Activated naive CD4-positive, alpha-beta T cell treated with anti-CD3 and anti-CD28 coated beads, Interleukin-2, amount 50 U/mL, for 24 hours (primary cell): ENCODE results near the gene APOBEC3B.
"Not testable (repeated sequence)": the region's sequence is repeated elsewhere in the genome, so short reads cannot be mapped to it uniquely, and the experiment has no call there.

Source experiments
- H3K27ac Mint-ChIP-seq: one replicate; pipeline ENCODE4 v1.8.0; 2021; ENCODE audit warnings: mild to moderate bottlenecking, mixed read lengths
- H3K27me3 Mint-ChIP-seq: one replicate; pipeline ENCODE4 v1.8.0; 2021; ENCODE audit warnings: mixed read lengths
- H3K36me3 Mint-ChIP-seq: one replicate; pipeline ENCODE4 v1.8.0; 2021; ENCODE audit warnings: mixed read lengths
- H3K4me1 Mint-ChIP-seq: one replicate; pipeline ENCODE4 v1.8.0; 2021; ENCODE audit warnings: mixed read lengths
- H3K4me3 Mint-ChIP-seq: one replicate; pipeline ENCODE4 v1.8.0; 2021; ENCODE audit warnings: mild to moderate bottlenecking, mixed read lengths
- H3K9me3 Mint-ChIP-seq: one replicate; pipeline ENCODE4 v1.8.0; 2021; ENCODE audit warnings: mixed read lengths

Gene APOBEC3B

DNA sequence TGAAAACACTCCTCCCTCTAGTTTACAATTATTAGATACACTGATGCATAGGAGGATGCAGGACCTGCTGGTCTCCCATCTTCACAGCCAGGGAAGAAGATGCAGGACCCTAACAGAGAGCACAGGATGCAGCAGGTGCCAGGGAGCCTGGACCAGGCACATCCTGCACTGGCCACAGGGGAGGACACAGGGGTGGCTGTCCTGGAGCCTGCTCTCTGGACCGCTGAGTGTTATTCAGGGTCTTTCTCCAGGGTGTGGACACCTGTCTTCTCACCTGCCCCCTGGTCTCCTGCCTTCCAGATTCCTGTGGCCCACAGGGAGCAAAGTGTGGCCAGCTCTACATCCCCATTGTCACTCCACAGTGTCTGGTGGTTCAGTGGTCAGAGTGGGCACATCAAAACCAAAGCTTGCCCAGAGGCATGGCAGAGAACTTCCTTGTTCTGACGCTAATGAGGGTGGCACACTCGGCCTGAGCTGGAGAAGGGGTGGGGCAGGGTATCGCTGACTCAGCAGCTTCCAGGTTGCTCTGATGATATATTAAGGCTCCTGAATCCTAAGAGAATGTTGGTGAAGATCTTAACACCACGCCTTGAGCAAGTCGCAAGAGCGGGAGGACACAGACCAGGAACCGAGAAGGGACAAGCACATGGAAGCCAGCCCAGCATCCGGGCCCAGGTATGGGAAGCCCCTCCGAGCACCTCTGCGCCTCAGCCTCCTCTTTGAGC lies 24.9 kb upstream of the APOBEC3B start, which contains the start of gene APOBEC3A:
Gene APOBEC3A (plus strand): TSS at position 564 of the 725 bp plus-strand sequence. CDS start 83 bp downstream, at position 647.
- Mint-ChIP-seq H3K4me3 (no peak within 1 kb of the TSS), H3K27ac (no peak within 1 kb of the TSS), H3K4me1 (peaks cover 12% of the 10 kb centered on the region), H3K9me3 (no peaks in the 10 kb centered on the region), H3K27me3 (no peaks in the 10 kb centered on the region), H3K36me3 (no peaks in the 10 kb centered on the region)

GRCh38 chr22:38957808-38958650 lies 24.1 kb upstream of the APOBEC3B start:
- no peaks in the 10 kb centered on the region for H3K9me3 Mint-ChIP-seq
- H3K4me1 Mint-ChIP-seq: peaks cover 6% of the 10 kb centered on the region
- H3K4me3 Mint-ChIP-seq: no peak overlapping the region
- no peak overlapping the region for H3K27ac Mint-ChIP-seq
- H3K36me3 Mint-ChIP-seq: no peaks in the 10 kb centered on the region
- no peaks in the 10 kb centered on the region for H3K27me3 Mint-ChIP-seq

DNA sequence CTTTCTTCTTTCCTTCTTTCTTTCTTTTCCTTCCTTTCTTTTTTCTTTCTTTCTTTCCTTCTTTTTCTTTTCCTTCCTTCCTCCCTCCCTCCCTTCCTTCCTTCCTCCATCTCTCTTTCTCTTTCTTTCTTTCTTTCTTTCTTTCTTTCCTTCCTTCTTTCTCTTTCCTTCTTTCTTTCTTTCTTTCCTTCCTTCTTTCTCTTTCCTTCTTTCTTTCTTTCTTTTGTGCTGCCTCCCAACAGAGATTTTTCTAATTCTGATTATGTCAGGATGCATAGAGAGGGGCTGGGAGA lies 23.6 kb upstream of the APOBEC3B start:
- H3K9me3 Mint-ChIP-seq, H3K36me3 Mint-ChIP-seq, H3K4me1 Mint-ChIP-seq, H3K27me3 Mint-ChIP-seq, H3K4me3 Mint-ChIP-seq: not testable (repeated sequence)
- H3K27ac Mint-ChIP-seq: peak overlapping the region; percentile 94

DNA sequence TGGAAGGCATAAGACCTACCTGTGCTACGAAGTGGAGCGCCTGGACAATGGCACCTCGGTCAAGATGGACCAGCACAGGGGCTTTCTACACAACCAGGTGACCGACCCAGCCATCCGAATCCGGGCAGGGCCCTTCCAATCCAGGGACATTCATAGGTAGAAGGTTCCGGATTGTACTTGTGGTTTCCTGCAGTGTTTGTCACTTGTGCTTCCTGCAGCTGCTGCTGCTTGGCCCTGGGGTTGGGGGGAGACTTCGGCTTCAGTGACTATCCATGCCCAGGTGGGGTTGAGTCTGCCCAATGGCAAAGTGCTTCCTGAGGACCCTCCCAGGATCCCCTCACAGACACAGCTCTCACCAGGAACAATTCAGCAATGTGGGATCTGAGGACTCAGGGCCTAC lies 22.6 kb upstream of the APOBEC3B start:
- H3K9me3 Mint-ChIP-seq: no peaks in the 10 kb centered on the region
- no peaks in the 10 kb centered on the region for H3K27me3 Mint-ChIP-seq
- no peaks in the 10 kb centered on the region for H3K4me1 Mint-ChIP-seq
- H3K36me3 Mint-ChIP-seq: no peaks in the 10 kb centered on the region
- H3K4me3 Mint-ChIP-seq: no peak overlapping the region
- no peak overlapping the region for H3K27ac Mint-ChIP-seq

GRCh38 chr22:38960673-38961072 lies 21.5 kb upstream of the APOBEC3B start:
- H3K27ac Mint-ChIP-seq, H3K4me1 Mint-ChIP-seq, H3K4me3 Mint-ChIP-seq, H3K9me3 Mint-ChIP-seq, H3K27me3 Mint-ChIP-seq, H3K36me3 Mint-ChIP-seq: not testable (repeated sequence)

DNA sequence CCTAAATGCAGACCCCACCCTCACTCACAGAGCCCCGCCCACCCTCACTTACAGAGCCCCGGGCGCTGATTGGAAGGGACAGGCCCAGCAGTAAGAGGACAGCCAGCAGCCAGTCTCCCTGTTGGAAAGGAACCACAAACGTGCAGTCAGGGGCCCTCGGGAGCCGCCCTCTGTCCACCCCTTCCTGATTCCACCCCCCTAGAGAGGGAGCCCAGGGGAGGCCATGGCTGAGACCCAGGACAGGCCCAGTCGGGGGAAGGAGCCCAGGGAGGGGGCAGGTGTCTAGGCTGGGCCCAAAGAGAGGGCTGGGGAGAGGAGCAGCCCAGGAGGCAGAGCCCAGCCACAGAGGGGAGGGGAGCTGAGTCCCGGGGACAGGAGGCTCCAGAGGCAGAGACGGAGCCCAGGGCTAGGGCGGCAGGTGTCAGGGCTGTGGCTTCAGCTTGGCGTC lies 18.8 kb upstream of the APOBEC3B start:
- not testable (repeated sequence) for H3K27me3 Mint-ChIP-seq, H3K9me3 Mint-ChIP-seq, H3K36me3 Mint-ChIP-seq, H3K27ac Mint-ChIP-seq, H3K4me3 Mint-ChIP-seq, H3K4me1 Mint-ChIP-seq

DNA sequence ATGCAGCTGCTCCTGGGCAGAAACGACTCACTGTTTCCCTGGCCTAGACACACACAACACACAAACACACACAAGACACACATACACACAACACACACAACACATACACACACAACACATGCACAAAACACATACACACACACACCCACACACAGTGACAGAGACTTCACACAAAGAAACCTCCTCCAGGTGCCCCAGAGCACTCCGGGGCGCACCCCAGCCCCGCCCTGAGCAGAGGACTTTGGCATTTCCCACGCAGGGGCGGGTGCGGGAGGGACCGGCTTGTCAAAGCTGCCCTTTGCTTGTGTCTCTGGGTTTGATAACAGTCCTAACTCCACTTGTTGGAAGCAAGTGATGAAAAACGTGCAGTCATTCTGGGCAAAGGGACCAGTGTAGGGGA lies 18.3 kb upstream of the APOBEC3B start:
- no peak overlapping the region for H3K27ac Mint-ChIP-seq
- H3K4me1 Mint-ChIP-seq: no peaks in the 10 kb centered on the region
- H3K36me3 Mint-ChIP-seq: no peaks in the 10 kb centered on the region
- H3K4me3 Mint-ChIP-seq: no peak overlapping the region
- H3K9me3 Mint-ChIP-seq: no peaks in the 10 kb centered on the region
- no peaks in the 10 kb centered on the region for H3K27me3 Mint-ChIP-seq

DNA sequence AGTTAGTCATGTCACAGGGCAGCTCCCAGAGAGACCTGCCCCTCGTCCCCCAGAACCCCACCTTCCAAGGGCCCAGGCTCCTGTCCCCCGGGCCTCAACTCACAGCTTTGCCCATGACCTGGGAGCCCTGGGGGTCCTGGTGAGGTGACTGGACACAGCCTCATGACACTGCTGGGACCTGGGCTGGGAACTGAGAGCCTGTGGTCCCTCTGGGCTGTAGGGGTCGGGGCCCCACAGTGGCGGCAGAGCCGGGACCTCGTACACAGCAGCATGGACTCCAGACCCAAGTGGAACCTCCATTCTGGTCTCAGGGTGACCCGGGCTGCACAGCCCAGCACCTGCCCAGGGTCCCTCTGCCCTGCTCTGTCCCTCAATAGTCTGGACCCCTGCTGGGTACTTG lies 17.8 kb upstream of the APOBEC3B start:
- Mint-ChIP-seq H3K4me3 (no peak overlapping the region), H3K4me1 (no peaks in the 10 kb centered on the region), H3K27me3 (no peaks in the 10 kb centered on the region), H3K9me3 (no peaks in the 10 kb centered on the region), H3K27ac (no peak overlapping the region), H3K36me3 (no peaks in the 10 kb centered on the region)

DNA sequence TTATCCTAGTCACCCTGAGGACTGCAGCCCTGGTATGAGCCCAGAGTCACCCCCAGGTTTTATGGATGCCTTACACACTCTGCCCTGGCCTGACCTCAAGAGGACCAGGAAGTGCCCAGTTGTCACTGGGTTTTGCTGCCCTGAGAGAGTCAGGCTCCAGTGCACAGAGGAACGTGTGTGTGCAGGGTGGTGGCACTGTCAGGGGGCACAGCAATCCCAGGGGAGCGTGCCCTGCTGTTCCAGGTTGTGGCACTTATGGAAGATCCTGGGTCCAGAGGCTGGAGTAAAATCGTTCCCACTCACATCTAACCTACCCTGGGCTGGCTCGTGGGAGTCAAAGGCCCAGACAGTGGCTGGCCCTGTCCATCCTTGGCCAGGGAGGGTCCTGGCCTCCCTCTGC lies 17.2 kb upstream of the APOBEC3B start:
- H3K27ac Mint-ChIP-seq: no peak overlapping the region
- no peaks in the 10 kb centered on the region for H3K4me1 Mint-ChIP-seq
- no peaks in the 10 kb centered on the region for H3K27me3 Mint-ChIP-seq
- H3K4me3 Mint-ChIP-seq: no peak overlapping the region
- no peaks in the 10 kb centered on the region for H3K9me3 Mint-ChIP-seq
- H3K36me3 Mint-ChIP-seq: no peaks in the 10 kb centered on the region

- Mint-ChIP-seq H3K4me1 (no peaks in the 10 kb centered on the region), H3K4me3 (no peak overlapping the region), H3K27ac (no peak overlapping the region), H3K27me3 (no peaks in the 10 kb centered on the region), H3K9me3 (no peaks in the 10 kb centered on the region), H3K36me3 (no peaks in the 10 kb centered on the region)
These were observed 16.4 kb upstream of the APOBEC3B start for GRCh38 chr22:38965614-38966379.

- Mint-ChIP-seq H3K4me1 (no peaks in the 10 kb centered on the region), H3K9me3 (no peaks in the 10 kb centered on the region), H3K36me3 (no peaks in the 10 kb centered on the region), H3K27ac (no peak overlapping the region), H3K27me3 (no peaks in the 10 kb centered on the region), H3K4me3 (no peak overlapping the region)
These were observed 15.8 kb upstream of the APOBEC3B start for GRCh38 chr22:38966380-38966702.

- Mint-ChIP-seq H3K36me3 (no peaks in the 10 kb centered on the region), H3K9me3 (no peaks in the 10 kb centered on the region), H3K4me1 (no peaks in the 10 kb centered on the region), H3K27ac (no peak overlapping the region), H3K4me3 (no peak overlapping the region), H3K27me3 (no peaks in the 10 kb centered on the region)
These were observed 15.2 kb upstream of the APOBEC3B start for GRCh38 chr22:38966942-38967341.

- Mint-ChIP-seq H3K27ac (no peak overlapping the region), H3K4me3 (no peak overlapping the region), H3K9me3 (no peaks in the 10 kb centered on the region), H3K4me1 (no peaks in the 10 kb centered on the region), H3K36me3 (no peaks in the 10 kb centered on the region), H3K27me3 (no peaks in the 10 kb centered on the region)
These were observed 14.4 kb upstream of the APOBEC3B start for GRCh38 chr22:38967451-38968450.

GRCh38 chr22:38968801-38969200 lies 13.3 kb upstream of the APOBEC3B start:
- Mint-ChIP-seq H3K4me3 (no peak overlapping the region), H3K4me1 (no peaks in the 10 kb centered on the region), H3K36me3 (no peaks in the 10 kb centered on the region), H3K27me3 (no peaks in the 10 kb centered on the region), H3K9me3 (no peaks in the 10 kb centered on the region), H3K27ac (no peak overlapping the region)

GRCh38 chr22:38970551-38970950 lies 11.6 kb upstream of the APOBEC3B start:
- H3K9me3 Mint-ChIP-seq: no peaks in the 10 kb centered on the region
- no peaks in the 10 kb centered on the region for H3K4me1 Mint-ChIP-seq
- H3K4me3 Mint-ChIP-seq: no peak overlapping the region
- H3K27me3 Mint-ChIP-seq: no peaks in the 10 kb centered on the region
- H3K27ac Mint-ChIP-seq: no peak overlapping the region
- H3K36me3 Mint-ChIP-seq: no peaks in the 10 kb centered on the region
